ENCODE data around the gene NELFA.

- no peak for TF ChIP-seq CTCF (IDR thresholded peaks at IDR 0.05)
- no peak for TF ChIP-seq POLR2A (IDR thresholded peaks at IDR 0.05)
These were observed 737 bp downstream of the NELFA start for GRCh38 chr4:2007804-2008670.

Data from right lobe of liver (tissue), 4 donors.